Stimulated activated CD8-positive, alpha-beta memory T cell treated with anti-CD3 and anti-CD28 coated beads, Interleukin-4, amount 100 ng/mL, for 1 hour (primary cell): ENCODE data around the gene GTPBP3.
"Not testable (repeated sequence)": the region's sequence is repeated elsewhere in the genome, so short reads cannot be mapped to it uniquely, and the experiment has no call there.

Experiments used
- DNase-seq, 2 donors: peaks; one replicate each; pipeline ENCODE4 v3.0.0-alpha.2; 2020; ENCODE audit warnings: low read depth in 2 of 2, low spot score in 1 of 2

The GTPBP3 gene

GRCh38 chr19:17341386-17341785 lies 4.0 kb downstream of the GTPBP3 start:
- no peak for DNase-seq

GRCh38 chr19:17341845-17342244 lies 4.5 kb downstream of the GTPBP3 start:
- no peak for DNase-seq

GRCh38 chr19:17346109-17346671 lies 8.8 kb downstream of the GTPBP3 start:
- peak; percentile 50 to 58 for DNase-seq

- no peak for DNase-seq
Measured at GRCh38 chr19:17347361-17347760, 10.0 kb downstream of the GTPBP3 start.

- DNase-seq, result no peak
Measured at GRCh38 chr19:17347877-17348276, 10.5 kb downstream of the GTPBP3 start.

GRCh38 chr19:17348700-17349099 lies 11.3 kb downstream of the GTPBP3 start:
- no peak for DNase-seq

- no peak for DNase-seq
Measured at GRCh38 chr19:17351815-17352435, 14.6 kb downstream of the GTPBP3 start.

GRCh38 chr19:17352608-17353280 lies 15.4 kb downstream of the GTPBP3 start:
- no peak for DNase-seq

GRCh38 chr19:17353386-17353785 lies 16.0 kb downstream of the GTPBP3 start:
- DNase-seq, result no peak

GRCh38 chr19:17357078-17357666 lies 19.8 kb downstream of the GTPBP3 start:
- no peak for DNase-seq

- no peak for DNase-seq
Measured at GRCh38 chr19:17357724-17358123, 20.4 kb downstream of the GTPBP3 start.

- no peak for DNase-seq
Measured at GRCh38 chr19:17358395-17358794, 21.0 kb downstream of the GTPBP3 start.

GRCh38 chr19:17359905-17360800 lies 22.8 kb downstream of the GTPBP3 start:
- no peak for DNase-seq

GRCh38 chr19:17363852-17364605 lies 26.7 kb downstream of the GTPBP3 start:
- DNase-seq, result not testable (repeated sequence)

- DNase-seq, result no peak
Measured at GRCh38 chr19:17365361-17365760, 28.0 kb downstream of the GTPBP3 start.

- no peak for DNase-seq
Measured at GRCh38 chr19:17370026-17370587, 32.8 kb downstream of the GTPBP3 start.

- DNase-seq, result no peak
Measured at GRCh38 chr19:17376935-17377600, 39.7 kb downstream of the GTPBP3 start, which contains the start of gene PLVAP. PLVAP (minus strand) TSS chr19:17377342; CDS start chr19:17377288, 54 bp downstream.

- no peak for DNase-seq
Measured at GRCh38 chr19:17378271-17378670, 40.9 kb downstream of the GTPBP3 start.

GRCh38 chr19:17379221-17379631 lies 41.9 kb downstream of the GTPBP3 start:
- no peak for DNase-seq
